GM12874 (cell line): Measurements from ENCODE around the gene TCEAL4.

ENCODE experiments used
- CTCF ChIP-seq: IDR thresholded peaks from 2 replicates; pipeline ENCODE4 v1.5.1; 2011; ENCODE audit warnings: low read depth, mild to moderate bottlenecking, control low read depth, low read length, moderate library complexity; ENCODE audit not compliant: insufficient read depth

Gene TCEAL4

GRCh38 chrX:103549916-103550315, 35.4 kb upstream of the TCEAL4 start:
- TF ChIP-seq CTCF: no peak

GRCh38 chrX:103550415-103551051, 34.8 kb upstream of the TCEAL4 start:
- no peak for TF ChIP-seq CTCF

- no peak for TF ChIP-seq CTCF
These were observed 33.1 kb upstream of the TCEAL4 start for GRCh38 chrX:103552236-103552635.

- TF ChIP-seq CTCF: no peak
These were observed 30.5 kb upstream of the TCEAL4 start for GRCh38 chrX:103554687-103555424.

- no peak for TF ChIP-seq CTCF
These were observed 28.2 kb upstream of the TCEAL4 start for GRCh38 chrX:103556963-103557612.

- TF ChIP-seq CTCF: no peak
These were observed 25.1 kb upstream of the TCEAL4 start for GRCh38 chrX:103560256-103560655.

GRCh38 chrX:103562801-103563200, 22.5 kb upstream of the TCEAL4 start:
- no peak for TF ChIP-seq CTCF
